ENCODE data around the gene APOE.
A peak's percentile ranks its signal among the peaks of the same experiment; 100 is the strongest.
"Not testable (repeated sequence)": the region's sequence is repeated elsewhere in the genome, so short reads cannot be mapped to it uniquely, and the experiment has no call there.

APOE gene

DNA sequence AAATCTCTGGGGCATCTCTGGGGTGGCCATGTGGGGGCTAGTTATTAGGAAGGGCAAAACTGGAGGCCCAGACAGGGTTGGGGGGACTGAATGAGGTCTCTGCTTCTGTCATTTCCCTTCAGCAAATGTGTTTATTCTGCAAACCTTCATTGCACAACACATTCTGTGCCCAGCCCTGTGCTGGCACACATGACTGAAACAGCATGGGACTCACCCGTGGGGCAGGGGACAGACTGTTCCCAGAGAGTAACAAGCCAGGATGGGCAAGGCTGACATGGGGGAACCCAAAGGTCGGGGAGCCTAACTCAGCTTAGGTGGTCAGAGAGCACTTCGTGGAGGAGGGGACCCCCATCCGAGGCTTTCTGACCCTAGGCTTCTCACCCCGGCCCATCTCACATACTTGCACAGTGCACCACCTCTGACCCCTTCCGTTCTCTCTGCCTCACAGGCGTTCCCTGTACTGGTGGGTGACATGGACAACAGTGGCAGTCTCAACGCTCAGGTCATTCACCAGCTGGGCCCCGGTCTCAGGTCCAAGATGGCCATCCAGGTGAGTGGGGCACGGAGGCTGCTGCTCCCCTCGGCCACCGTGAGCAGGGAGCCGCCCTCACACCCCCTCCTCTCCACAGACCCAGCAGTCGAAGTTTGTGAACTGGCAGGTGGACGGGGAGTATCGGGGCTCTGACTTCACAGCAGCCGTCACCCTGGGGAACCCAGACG lies 12.1 kb upstream of the APOE start:
- no peak overlapping the region for H3K4me3 Mint-ChIP-seq
- H3K27ac Mint-ChIP-seq = no peak overlapping the region
- H3K4me1 Mint-ChIP-seq = peaks cover 33% of the 10 kb centered on the region
- H3K36me3 Mint-ChIP-seq = peaks cover 46% of the 10 kb centered on the region
- no peaks in the 10 kb centered on the region for H3K27me3 Mint-ChIP-seq
- H3K9me3 Mint-ChIP-seq = peaks cover 3% of the 10 kb centered on the region
- ATAC-seq = no peak

DNA sequence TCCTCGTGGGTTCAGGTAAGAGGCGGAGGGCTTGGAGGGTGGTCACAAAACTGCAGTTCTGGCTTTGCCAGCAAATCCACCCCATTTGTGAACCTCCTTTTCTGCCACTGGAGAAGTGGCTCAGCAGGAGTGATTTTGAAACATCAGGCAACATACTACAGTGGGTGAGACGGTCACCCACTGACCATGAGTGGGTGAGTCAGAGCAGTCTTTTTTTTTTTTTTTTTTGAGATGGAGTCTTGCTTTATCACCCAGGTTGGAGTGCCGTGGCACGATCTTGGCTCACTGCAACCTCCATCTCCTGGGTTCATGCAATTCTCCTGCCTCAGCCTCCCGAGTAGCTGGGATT lies 11.6 kb upstream of the APOE start:
- Mint-ChIP-seq H3K36me3 (peaks cover 46% of the 10 kb centered on the region), H3K4me3 (no peak overlapping the region), H3K4me1 (peaks cover 33% of the 10 kb centered on the region), H3K9me3 (peaks cover 2% of the 10 kb centered on the region), H3K27ac (no peak overlapping the region), H3K27me3 (no peaks in the 10 kb centered on the region)
- ATAC-seq = no peak

DNA sequence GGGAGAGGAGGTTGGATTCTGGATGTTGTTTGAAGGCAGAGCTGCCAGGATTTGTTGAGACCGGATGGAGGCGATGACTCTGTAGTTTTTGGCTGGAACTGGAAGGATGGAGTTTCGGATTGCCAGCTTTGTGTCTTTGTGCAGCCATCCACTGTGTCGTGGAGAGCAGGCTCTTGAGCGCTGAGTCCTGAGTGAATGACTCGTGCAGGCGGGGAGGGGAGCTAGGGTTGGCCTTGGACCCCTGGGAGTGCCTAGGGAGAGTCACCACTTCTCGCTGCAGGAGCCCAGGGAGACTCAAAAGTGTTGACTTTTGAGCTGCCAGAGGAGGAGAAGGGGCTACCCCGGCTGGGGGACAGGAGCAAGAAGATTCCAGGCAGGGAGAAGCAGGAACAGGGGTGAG lies 10.7 kb upstream of the APOE start:
- Mint-ChIP-seq H3K27ac (no peak overlapping the region), H3K9me3 (no peaks in the 10 kb centered on the region), H3K27me3 (no peaks in the 10 kb centered on the region), H3K4me1 (peaks cover 33% of the 10 kb centered on the region), H3K36me3 (peaks cover 49% of the 10 kb centered on the region), H3K4me3 (no peak overlapping the region)
- ATAC-seq = no peak

DNA sequence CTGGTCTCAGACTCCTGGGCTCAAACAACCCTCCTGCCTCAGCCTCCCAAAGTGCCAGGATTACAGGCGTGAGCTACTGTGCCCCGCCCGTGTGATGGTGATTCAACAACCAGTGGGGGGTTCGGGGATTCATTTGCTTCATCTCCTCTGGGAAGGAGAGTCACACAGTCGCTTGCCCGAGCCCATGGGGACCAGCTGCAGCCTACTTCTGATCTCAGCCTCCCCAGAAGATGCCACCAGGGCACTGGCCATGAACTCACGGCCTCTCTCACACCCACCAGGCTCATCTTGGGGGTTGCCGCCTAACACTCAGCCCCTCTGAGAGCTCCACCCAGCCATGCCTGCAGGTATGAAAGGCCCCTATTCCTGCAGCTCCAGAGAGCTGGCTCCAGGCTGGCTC lies 7.8 kb upstream of the APOE start:
- H3K36me3 Mint-ChIP-seq = peaks cover 68% of the 10 kb centered on the region
- no peak overlapping the region for H3K4me3 Mint-ChIP-seq
- H3K4me1 Mint-ChIP-seq = peaks cover 20% of the 10 kb centered on the region
- H3K27me3 Mint-ChIP-seq = no peaks in the 10 kb centered on the region
- no peak for ATAC-seq
- H3K9me3 Mint-ChIP-seq = no peaks in the 10 kb centered on the region
- H3K27ac Mint-ChIP-seq = no peak overlapping the region

DNA sequence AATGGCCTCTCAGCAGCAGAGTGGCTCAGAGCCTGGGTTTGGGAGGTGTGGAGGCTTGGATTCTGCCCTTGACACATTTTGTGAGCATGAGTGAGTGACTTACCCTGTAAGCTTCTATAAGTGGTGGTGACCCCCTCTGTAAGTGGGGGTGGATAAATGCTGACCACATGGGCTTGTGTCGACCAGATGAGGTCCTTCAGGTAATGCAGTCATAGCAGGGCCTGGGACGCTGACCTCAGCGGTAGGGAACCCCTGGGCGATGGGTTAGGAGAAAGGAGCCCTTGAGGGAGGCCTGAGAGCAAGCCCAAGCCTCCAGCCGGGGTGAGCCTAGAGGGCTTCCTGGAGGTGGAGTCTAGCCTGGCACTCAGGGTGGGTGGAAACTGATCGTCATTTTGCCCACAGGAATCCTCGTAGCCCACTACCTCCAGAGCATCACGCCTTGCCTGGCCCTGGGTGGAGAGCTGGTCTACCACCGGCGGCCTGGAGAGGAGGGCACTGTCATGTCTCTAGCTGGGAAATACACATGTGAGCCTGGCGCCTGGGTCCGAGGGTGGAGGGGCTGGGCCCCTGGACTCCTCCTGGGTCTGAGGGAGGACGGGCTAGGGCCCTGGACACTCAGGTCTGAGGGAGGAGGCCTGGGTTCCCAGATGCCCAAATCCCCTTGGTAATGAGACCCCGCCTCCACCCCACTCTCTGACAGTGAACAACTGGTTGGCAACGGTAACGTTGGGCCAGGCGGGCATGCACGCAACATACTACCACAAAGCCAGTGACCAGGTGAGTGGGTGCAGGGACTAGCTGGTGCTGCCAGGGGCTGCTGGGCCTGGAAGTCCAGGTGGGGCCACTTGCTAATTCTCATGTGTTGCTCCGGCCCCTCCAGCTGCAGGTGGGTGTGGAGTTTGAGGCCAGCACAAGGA lies 5.0 kb upstream of the APOE start:
- no peak overlapping the region for H3K27ac Mint-ChIP-seq
- peaks cover 7% of the 10 kb centered on the region for H3K27me3 Mint-ChIP-seq
- H3K4me1 Mint-ChIP-seq = peaks cover 19% of the 10 kb centered on the region
- no peak overlapping the region for H3K4me3 Mint-ChIP-seq
- no peak for ATAC-seq
- H3K36me3 Mint-ChIP-seq = peaks cover 44% of the 10 kb centered on the region
- no peaks in the 10 kb centered on the region for H3K9me3 Mint-ChIP-seq

DNA sequence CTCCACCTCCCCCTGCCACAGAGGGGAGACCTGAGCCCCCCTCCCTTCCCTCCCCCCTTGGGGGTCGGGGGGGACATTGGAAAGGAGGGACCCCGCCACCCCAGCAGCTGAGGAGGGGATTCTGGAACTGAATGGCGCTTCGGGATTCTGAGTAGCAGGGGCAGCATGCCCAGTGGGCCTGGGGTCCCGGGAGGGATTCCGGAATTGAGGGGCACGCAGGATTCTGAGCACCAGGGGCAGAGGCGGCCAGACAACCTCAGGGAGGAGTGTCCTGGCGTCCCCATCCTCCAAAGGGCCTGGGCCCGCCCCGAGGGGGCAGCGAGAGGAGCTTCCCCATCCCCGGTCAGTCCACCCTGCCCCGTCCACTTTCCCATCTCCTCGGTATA lies 2.4 kb upstream of the APOE start:
- no peak overlapping the region for H3K27ac Mint-ChIP-seq
- peak; percentile 18 for ATAC-seq
- H3K9me3 Mint-ChIP-seq = no peaks in the 10 kb centered on the region
- peaks cover 30% of the 10 kb centered on the region for H3K36me3 Mint-ChIP-seq
- no peak overlapping the region for H3K4me3 Mint-ChIP-seq
- H3K4me1 Mint-ChIP-seq = peaks cover 27% of the 10 kb centered on the region
- peaks cover 24% of the 10 kb centered on the region for H3K27me3 Mint-ChIP-seq

DNA sequence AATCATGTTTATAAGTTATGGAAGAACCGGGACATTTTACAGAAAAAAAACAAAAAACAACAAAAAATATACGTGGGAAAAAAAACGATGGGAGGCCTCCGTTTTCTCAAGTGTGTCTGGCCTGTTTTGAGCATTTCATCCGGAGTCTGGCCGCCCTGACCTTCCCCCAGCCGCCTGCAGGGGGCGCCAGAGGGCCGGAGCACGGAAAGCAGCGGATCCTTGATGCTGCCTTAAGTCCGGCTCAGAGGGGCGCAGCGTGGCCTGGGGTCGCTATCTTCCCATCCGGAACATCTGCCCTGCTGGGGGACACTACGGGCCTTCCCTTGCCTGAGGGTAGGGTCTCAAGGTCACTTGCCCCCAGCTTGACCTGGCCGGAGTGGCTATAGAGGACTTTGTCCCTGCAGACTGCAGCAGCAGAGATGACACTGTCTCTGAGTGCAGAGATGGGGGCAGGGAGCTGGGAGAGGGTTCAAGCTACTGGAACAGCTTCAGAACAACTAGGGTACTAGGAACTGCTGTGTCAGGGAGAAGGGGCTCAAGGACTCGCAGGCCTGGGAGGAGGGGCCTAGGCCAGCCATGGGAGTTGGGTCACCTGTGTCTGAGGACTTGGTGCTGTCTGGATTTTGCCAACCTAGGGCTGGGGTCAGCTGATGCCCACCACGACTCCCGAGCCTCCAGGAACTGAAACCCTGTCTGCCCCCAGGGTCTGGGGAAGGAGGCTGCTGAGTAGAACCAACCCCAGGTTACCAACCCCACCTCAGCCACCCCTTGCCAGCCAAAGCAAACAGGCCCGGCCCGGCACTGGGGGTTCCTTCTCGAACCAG lies 1.8 kb upstream of the APOE start:
- no peak overlapping the region for H3K4me3 Mint-ChIP-seq
- peaks cover 27% of the 10 kb centered on the region for H3K4me1 Mint-ChIP-seq
- H3K9me3 Mint-ChIP-seq = no peaks in the 10 kb centered on the region
- ATAC-seq = peak; percentile 70
- H3K36me3 Mint-ChIP-seq = peaks cover 28% of the 10 kb centered on the region
- peaks cover 24% of the 10 kb centered on the region for H3K27me3 Mint-ChIP-seq
- H3K27ac Mint-ChIP-seq = no peak overlapping the region

DNA sequence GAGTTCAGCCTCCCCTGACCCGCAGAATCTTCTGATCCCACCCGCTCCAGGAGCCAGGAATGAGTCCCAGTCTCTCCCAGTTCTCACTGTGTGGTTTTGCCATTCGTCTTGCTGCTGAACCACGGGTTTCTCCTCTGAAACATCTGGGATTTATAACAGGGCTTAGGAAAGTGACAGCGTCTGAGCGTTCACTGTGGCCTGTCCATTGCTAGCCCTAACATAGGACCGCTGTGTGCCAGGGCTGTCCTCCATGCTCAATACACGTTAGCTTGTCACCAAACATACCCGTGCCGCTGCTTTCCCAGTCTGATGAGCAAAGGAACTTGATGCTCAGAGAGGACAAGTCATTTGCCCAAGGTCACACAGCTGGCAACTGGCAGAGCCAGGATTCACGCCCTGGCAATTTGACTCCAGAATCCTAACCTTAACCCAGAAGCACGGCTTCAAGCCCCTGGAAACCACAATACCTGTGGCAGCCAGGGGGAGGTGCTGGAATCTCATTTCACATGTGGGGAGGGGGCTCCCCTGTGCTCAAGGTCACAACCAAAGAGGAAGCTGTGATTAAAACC lies 1.1 kb upstream of the APOE start:
- no peak overlapping the region for H3K4me3 Mint-ChIP-seq
- no peaks in the 10 kb centered on the region for H3K9me3 Mint-ChIP-seq
- peaks cover 28% of the 10 kb centered on the region for H3K36me3 Mint-ChIP-seq
- peaks cover 27% of the 10 kb centered on the region for H3K4me1 Mint-ChIP-seq
- H3K27ac Mint-ChIP-seq = no peak overlapping the region
- peaks cover 24% of the 10 kb centered on the region for H3K27me3 Mint-ChIP-seq
- ATAC-seq = no peak

DNA sequence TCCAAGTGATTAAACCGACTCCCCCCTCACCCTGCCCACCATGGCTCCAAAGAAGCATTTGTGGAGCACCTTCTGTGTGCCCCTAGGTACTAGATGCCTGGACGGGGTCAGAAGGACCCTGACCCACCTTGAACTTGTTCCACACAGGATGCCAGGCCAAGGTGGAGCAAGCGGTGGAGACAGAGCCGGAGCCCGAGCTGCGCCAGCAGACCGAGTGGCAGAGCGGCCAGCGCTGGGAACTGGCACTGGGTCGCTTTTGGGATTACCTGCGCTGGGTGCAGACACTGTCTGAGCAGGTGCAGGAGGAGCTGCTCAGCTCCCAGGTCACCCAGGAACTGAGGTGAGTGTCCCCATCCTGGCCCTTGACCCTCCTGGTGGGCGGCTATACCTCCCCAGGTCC lies 2.0 kb downstream of the APOE start:
- Mint-ChIP-seq H3K9me3 (no peaks in the 10 kb centered on the region), H3K4me1 (peaks cover 32% of the 10 kb centered on the region), H3K27ac (no peak overlapping the region), H3K27me3 (peaks cover 47% of the 10 kb centered on the region), H3K36me3 (peaks cover 4% of the 10 kb centered on the region), H3K4me3 (no peak overlapping the region)
- ATAC-seq = no peak

DNA sequence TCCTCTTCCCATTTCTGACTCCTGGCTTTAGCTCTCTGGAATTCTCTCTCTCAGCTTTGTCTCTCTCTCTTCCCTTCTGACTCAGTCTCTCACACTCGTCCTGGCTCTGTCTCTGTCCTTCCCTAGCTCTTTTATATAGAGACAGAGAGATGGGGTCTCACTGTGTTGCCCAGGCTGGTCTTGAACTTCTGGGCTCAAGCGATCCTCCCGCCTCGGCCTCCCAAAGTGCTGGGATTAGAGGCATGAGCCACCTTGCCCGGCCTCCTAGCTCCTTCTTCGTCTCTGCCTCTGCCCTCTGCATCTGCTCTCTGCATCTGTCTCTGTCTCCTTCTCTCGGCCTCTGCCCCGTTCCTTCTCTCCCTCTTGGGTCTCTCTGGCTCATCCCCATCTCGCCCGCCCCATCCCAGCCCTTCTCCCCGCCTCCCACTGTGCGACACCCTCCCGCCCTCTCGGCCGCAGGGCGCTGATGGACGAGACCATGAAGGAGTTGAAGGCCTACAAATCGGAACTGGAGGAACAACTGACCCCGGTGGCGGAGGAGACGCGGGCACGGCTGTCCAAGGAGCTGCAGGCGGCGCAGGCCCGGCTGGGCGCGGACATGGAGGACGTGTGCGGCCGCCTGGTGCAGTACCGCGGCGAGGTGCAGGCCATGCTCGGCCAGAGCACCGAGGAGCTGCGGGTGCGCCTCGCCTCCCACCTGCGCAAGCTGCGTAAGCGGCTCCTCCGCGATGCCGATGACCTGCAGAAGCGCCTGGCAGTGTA lies 2.7 kb downstream of the APOE start:
- Mint-ChIP-seq H3K27ac (no peak overlapping the region), H3K4me1 (peaks cover 31% of the 10 kb centered on the region), H3K36me3 (no peaks in the 10 kb centered on the region), H3K27me3 (peaks cover 54% of the 10 kb centered on the region), H3K4me3 (no peak overlapping the region), H3K9me3 (no peaks in the 10 kb centered on the region)
- no peak for ATAC-seq

DNA sequence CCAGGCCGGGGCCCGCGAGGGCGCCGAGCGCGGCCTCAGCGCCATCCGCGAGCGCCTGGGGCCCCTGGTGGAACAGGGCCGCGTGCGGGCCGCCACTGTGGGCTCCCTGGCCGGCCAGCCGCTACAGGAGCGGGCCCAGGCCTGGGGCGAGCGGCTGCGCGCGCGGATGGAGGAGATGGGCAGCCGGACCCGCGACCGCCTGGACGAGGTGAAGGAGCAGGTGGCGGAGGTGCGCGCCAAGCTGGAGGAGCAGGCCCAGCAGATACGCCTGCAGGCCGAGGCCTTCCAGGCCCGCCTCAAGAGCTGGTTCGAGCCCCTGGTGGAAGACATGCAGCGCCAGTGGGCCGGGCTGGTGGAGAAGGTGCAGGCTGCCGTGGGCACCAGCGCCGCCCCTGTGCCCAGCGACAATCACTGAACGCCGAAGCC lies 3.3 kb downstream of the APOE start:
- H3K27ac Mint-ChIP-seq = no peak overlapping the region
- ATAC-seq = no peak
- no peak overlapping the region for H3K4me3 Mint-ChIP-seq
- H3K9me3 Mint-ChIP-seq = no peaks in the 10 kb centered on the region
- no peaks in the 10 kb centered on the region for H3K36me3 Mint-ChIP-seq
- H3K27me3 Mint-ChIP-seq = peaks cover 60% of the 10 kb centered on the region
- peaks cover 32% of the 10 kb centered on the region for H3K4me1 Mint-ChIP-seq

DNA sequence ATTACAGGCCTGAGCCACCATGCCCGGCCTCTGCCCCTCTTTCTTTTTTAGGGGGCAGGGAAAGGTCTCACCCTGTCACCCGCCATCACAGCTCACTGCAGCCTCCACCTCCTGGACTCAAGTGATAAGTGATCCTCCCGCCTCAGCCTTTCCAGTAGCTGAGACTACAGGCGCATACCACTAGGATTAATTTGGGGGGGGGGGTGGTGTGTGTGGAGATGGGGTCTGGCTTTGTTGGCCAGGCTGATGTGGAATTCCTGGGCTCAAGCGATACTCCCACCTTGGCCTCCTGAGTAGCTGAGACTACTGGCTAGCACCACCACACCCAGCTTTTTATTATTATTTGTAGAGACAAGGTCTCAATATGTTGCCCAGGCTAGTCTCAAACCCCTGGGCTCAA lies 4.2 kb downstream of the APOE start:
- H3K27ac Mint-ChIP-seq = peak overlapping the region; percentile 31
- peaks cover 67% of the 10 kb centered on the region for H3K27me3 Mint-ChIP-seq
- no peak for ATAC-seq

DNA sequence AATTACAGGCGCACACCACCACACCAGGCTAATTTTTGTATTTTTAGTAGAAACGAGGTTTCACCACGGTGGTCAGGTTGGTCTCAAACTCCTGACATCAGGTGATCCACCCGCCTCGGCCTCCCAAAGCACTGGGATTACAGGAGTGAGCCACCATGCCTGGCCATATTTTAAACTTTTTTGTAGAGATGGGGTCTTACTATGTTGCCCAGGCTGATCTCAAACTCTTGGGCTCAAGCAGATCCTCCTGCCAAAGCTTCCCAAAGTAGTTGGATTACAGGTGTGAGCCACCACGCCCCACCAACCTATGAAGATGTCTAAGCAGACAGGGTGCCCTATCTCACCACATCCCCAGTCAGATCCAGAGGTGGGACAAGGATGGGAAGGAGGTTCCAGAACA lies 6.3 kb downstream of the APOE start:
- not testable (repeated sequence) for H3K4me3 Mint-ChIP-seq, H3K36me3 Mint-ChIP-seq, ATAC-seq, H3K9me3 Mint-ChIP-seq, H3K27ac Mint-ChIP-seq
- Mint-ChIP-seq H3K27me3 (peaks cover 47% of the 10 kb centered on the region), H3K4me1 (peaks cover 25% of the 10 kb centered on the region)

More for the DNA sequence above, 4.2 kb downstream of the APOE start:
- Mint-ChIP-seq H3K4me3 (no peak overlapping the region), H3K9me3 (no peaks in the 10 kb centered on the region), H3K36me3 (no peaks in the 10 kb centered on the region), H3K4me1 (peaks cover 41% of the 10 kb centered on the region)

DNA sequence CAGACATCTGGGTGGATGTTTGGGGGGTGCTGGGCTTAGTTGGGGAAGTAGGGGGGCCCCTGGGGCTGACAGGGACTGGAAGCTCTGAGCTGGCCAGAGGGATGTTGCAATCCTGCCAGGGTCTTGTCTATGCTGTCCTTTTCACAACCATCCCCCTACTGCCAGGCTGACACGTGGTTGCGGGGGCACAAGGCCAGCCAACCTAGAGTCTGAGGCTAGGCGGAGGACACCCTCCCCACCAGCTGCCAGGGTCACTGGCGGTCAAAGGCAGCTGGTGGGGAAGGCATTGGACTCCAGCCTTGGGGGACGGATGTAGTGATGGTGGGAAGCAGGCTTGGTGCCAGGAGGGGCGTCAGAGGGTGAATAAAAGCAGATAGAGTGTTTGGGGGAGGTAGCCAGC lies 7.3 kb downstream of the APOE start:
- no peaks in the 10 kb centered on the region for H3K9me3 Mint-ChIP-seq
- no peak overlapping the region for H3K4me3 Mint-ChIP-seq
- peak overlapping the region; percentile 92 for H3K27ac Mint-ChIP-seq
- ATAC-seq = no peak
- peaks cover 23% of the 10 kb centered on the region for H3K4me1 Mint-ChIP-seq
- H3K27me3 Mint-ChIP-seq = peaks cover 43% of the 10 kb centered on the region
- H3K36me3 Mint-ChIP-seq = no peaks in the 10 kb centered on the region

All from stimulated activated memory B cell treated with anti-CD40 and anti-IgM and Interleukin-4, amounts not matched to agents 10 μg/mL and 1 μg/mL and 100 μg/mL, for 72 hours (primary cell).